ENCODE data around the gene MYOM3. TPM values are rescaled to one million over a fixed set of nuclear protein-coding genes. Genes with fewer than 3 reads are reported as not detected.
"Not testable (repeated sequence)": the region's sequence is repeated elsewhere in the genome, so short reads cannot be mapped to it uniquely, and the experiment has no call there.

MYOM3 gene
- total RNA-seq, 2 donors from 2014 or later: not detected

DNA sequence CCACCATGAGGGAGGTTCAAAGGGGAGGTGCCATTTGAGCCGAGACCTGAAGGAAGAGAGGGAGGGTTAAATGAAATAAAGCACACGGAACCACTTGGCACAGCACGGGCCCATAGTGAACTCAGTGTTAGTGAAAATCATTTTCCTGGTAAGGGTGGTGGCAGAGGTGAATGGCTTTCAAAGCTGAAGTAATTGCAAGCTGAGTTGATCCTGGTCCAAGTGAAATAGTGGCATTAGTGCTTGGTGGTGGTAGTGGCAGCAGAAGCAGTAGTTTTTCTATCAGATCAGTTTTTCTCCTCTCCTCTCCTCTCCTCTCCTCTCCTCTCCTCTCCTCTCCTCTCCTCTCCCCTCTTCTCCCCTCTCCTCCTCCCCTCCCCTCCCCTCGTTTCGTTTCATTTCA is 101.3 kb downstream of the MYOM3 start:
- H3K4me1 Mint-ChIP-seq (ENCODE audit: low read depth): no peaks in the 10 kb centered on the region
- H3K27me3 Mint-ChIP-seq (ENCODE audit: low read depth): peaks cover 8% of the 10 kb centered on the region
- DNase-seq (no peak), ATAC-seq (replicated peaks in 1 of 2) (no peak)
- no peak overlapping the region for H3K27ac Mint-ChIP-seq
- no peaks in the 10 kb centered on the region for H3K36me3 Mint-ChIP-seq (ENCODE audit: insufficient read depth in 2 of 2)
- no peak overlapping the region for H3K4me3 Mint-ChIP-seq
- no peaks in the 10 kb centered on the region for H3K9me3 Mint-ChIP-seq

DNA sequence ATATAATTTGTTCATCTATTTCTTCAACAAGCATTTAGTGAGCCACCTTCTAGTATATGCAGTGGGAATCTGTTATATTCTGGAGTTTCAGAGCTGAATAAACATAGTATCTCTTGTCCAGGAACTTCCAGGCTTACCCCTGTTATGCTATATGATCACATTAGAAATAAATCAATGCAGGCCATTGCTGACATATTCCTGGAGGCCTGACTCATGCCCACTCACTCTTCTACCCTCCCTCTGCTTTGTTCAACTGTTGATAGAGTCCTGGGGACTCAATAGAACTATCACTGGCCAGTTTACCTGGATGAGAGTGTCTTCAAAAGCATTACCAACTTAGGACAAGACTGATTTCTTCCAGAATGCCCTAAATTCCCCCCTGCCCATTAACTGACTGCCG is 102.5 kb downstream of the MYOM3 start:
- ATAC-seq (replicated peaks in 1 of 2): no peak
- Mint-ChIP-seq H3K27ac (no peak overlapping the region), H3K4me1 (ENCODE audit: low read depth) (no peaks in the 10 kb centered on the region), H3K27me3 (ENCODE audit: low read depth) (peaks cover 8% of the 10 kb centered on the region), H3K9me3 (no peaks in the 10 kb centered on the region), H3K36me3 (ENCODE audit: insufficient read depth in 2 of 2) (no peaks in the 10 kb centered on the region), H3K4me3 (no peak overlapping the region)
- DNase-seq: no peak

GRCh38 chr1:24008574-24009184 is 103.3 kb downstream of the MYOM3 start:
- peaks cover 13% of the 10 kb centered on the region for H3K27me3 Mint-ChIP-seq (ENCODE audit: low read depth)
- H3K9me3 Mint-ChIP-seq; H3K4me3 Mint-ChIP-seq; ATAC-seq (replicated peaks in 1 of 2); H3K36me3 Mint-ChIP-seq (ENCODE audit: insufficient read depth in 2 of 2); H3K27ac Mint-ChIP-seq; DNase-seq; H3K4me1 Mint-ChIP-seq (ENCODE audit: low read depth): not testable (repeated sequence)

GRCh38 chr1:24007079-24007478 is 104.9 kb downstream of the MYOM3 start:
- no peak for DNase-seq
- H3K36me3 Mint-ChIP-seq (ENCODE audit: insufficient read depth in 2 of 2): no peaks in the 10 kb centered on the region
- H3K9me3 Mint-ChIP-seq: no peaks in the 10 kb centered on the region
- H3K4me3 Mint-ChIP-seq: no peak overlapping the region
- H3K27me3 Mint-ChIP-seq (ENCODE audit: low read depth): peaks cover 17% of the 10 kb centered on the region
- no peak for ATAC-seq (replicated peaks in 1 of 2)
- no peaks in the 10 kb centered on the region for H3K4me1 Mint-ChIP-seq (ENCODE audit: low read depth)
- no peak overlapping the region for H3K27ac Mint-ChIP-seq

Other genes with a start within 250 kb of the MYOM3 start
- 1 to 10 TPM; 5.5 to 9.0 TPM for gene FUCA1, start 243.8 kb downstream of the MYOM3 start, total RNA-seq
- gene CNR2, start 198.8 kb downstream of the MYOM3 start, total RNA-seq: under 1 TPM; 0.35 to 0.72 TPM
- gene PNRC2, start 152.3 kb downstream of the MYOM3 start, total RNA-seq: 100 to 1,000 TPM; 187 to 196 TPM
- 100 to 1,000 TPM; 217 to 264 TPM for gene SRSF10, start 131.8 kb downstream of the MYOM3 start, total RNA-seq
- not detected for gene IL22RA1, start 31.0 kb upstream of the MYOM3 start, total RNA-seq
- 10 to 100 TPM; 11.8 to 19.2 TPM for gene IFNLR1, start 75.2 kb upstream of the MYOM3 start, total RNA-seq
- 1 to 10 TPM in 1 of 2 donors, under 1 TPM in 1; 0.28 to 2.0 TPM for gene GRHL3, start 207.2 kb upstream of the MYOM3 start, total RNA-seq

Measured in activated T-cell treated with anti-CD3 and anti-CD28 coated beads, Interleukin-2, amount 50 U/mL, for 72 hours (primary cell).